Mucosa of rectum (tissue), 2 donors: ENCODE results near the gene ICA1.
A peak's percentile ranks its signal among the peaks of the same experiment; 100 is the strongest.

ENCODE experiments used
- H3K27ac ChIP-seq, 2 donors: one replicate each; pipeline ENCODE4 v1.7.0; 2013; ENCODE audit warnings: inconsistent platforms in 2 of 2, low read depth in 2 of 2, low read length in 2 of 2
- H3K27me3 ChIP-seq, 2 donors: one replicate each; pipeline ENCODE4 v1.7.0; 2013; ENCODE audit warnings: low read length in 2 of 2; ENCODE audit not compliant: control insufficient read depth in 2 of 2, insufficient read depth in 2 of 2
- H3K36me3 ChIP-seq, 2 donors: one replicate each; pipeline ENCODE4 v1.7.0; 2013; ENCODE audit warnings: low read length in 2 of 2; ENCODE audit not compliant: control insufficient read depth in 2 of 2, insufficient read depth in 2 of 2
- H3K4me1 ChIP-seq, 2 donors: one replicate each; pipeline ENCODE4 v1.7.0; 2013; ENCODE audit warnings: low read length in 2 of 2, mild to moderate bottlenecking in 1 of 2; ENCODE audit not compliant: control insufficient read depth in 2 of 2, insufficient read depth in 2 of 2
- H3K4me3 ChIP-seq, 2 donors: one replicate each; pipeline ENCODE4 v1.7.0; 2013; ENCODE audit warnings: low read length in 2 of 2
- H3K9ac ChIP-seq, 2 donors: one replicate each; pipeline ENCODE4 v1.7.0; 2013; ENCODE audit warnings: low read length in 2 of 2, low read depth in 1 of 2, mild to moderate bottlenecking in 1 of 2
- H3K9me3 ChIP-seq, 2 donors: one replicate each; pipeline ENCODE4 v1.7.0; 2013; ENCODE audit warnings: low read length in 2 of 2; ENCODE audit not compliant: control insufficient read depth in 2 of 2
- donor health status: healthy.
- donor health status: Normal muscosa, but diverticular disease.

The ICA1 gene

DNA sequence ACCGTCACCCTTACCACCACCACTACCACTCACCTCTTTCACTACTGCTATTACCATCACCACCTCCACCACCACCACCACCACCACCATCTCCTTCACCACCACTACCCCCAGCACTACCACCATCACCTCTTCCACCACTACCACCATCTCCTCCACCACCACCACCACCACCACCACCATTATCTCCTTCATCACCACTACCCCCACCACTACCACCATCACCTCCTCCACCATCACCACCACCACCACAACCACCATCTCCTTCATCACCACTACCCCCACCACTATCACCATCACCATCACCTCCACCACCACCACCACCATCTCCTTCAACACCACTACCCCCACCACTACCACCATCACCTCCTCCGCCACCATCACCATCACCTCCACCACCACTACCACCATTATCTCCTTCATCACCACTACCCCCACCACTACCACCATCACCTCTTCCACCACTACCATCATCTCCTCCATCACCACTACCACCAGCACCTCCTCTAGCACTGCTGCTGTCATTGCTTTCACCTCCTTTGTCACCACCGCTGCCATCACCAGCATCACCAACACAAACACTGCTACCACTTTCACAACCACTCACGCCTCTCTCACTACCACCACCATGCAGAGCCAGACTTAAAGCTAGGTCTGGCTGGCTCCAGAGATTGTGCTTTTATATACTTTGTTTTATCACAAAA lies 109.3 kb downstream of the ICA1 start:
- H3K9me3 ChIP-seq, result no peaks in the 10 kb centered on the region
- no peak overlapping the region for H3K4me3 ChIP-seq
- no peak overlapping the region for H3K27ac ChIP-seq
- H3K27me3 ChIP-seq, result no peaks in the 10 kb centered on the region
- no peaks in the 10 kb centered on the region for H3K4me1 ChIP-seq
- peaks cover 0 to 4% of the 10 kb centered on the region in 2 donors for H3K36me3 ChIP-seq
- H3K9ac ChIP-seq, result no peak overlapping the region

GRCh38 chr7:8151161-8151725 lies 110.7 kb downstream of the ICA1 start:
- Histone ChIP-seq H3K4me1 (no peaks in the 10 kb centered on the region), H3K27me3 (no peaks in the 10 kb centered on the region), H3K9ac (no peak overlapping the region), H3K36me3 (peaks cover 0 to 2% of the 10 kb centered on the region in 2 donors), H3K27ac (no peak overlapping the region), H3K4me3 (no peak overlapping the region), H3K9me3 (no peaks in the 10 kb centered on the region)

- H3K27me3 ChIP-seq, result no peaks in the 10 kb centered on the region
- no peak overlapping the region for H3K9ac ChIP-seq
- no peaks in the 10 kb centered on the region for H3K9me3 ChIP-seq
- H3K4me3 ChIP-seq, result no peak overlapping the region
- no peaks in the 10 kb centered on the region for H3K4me1 ChIP-seq
- no peaks in the 10 kb centered on the region for H3K36me3 ChIP-seq
- no peak overlapping the region for H3K27ac ChIP-seq
These were observed 112.7 kb downstream of the ICA1 start for GRCh38 chr7:8149222-8149621.

DNA sequence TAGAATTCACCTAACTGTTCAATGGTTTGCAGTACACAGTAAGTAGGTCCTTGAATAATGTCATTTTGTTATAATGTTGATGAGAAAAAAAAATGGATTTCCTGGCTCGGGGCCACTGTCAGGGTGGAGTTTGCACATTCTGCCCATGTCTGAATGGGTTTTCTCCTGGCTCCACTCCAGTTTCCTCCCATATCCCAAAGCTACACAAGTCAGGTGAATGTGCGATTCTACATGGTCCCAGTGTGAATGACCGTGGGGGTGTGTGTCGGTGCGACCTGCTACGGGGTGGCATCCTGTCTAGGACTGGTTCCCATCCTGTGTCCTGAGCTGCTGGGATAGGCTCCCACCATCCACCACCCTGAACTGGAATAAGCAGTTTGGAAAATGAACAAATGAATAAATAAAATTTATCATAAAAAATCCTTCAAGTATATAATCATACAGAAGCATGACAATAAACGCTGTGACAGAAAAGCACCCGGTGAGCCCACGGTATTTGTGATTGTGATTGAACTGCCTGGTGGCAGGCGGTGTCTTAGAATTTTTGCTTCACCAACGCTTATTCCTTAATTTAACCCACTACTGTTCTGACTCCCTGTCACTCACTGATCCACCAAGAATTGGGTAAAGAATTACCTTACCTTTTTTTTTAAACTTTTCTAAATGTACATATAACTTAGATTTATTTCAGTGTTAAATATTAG lies 114.1 kb downstream of the ICA1 start:
- Histone ChIP-seq H3K27me3 (no peaks in the 10 kb centered on the region), H3K4me1 (no peaks in the 10 kb centered on the region), H3K27ac (no peak overlapping the region), H3K9me3 (no peaks in the 10 kb centered on the region), H3K4me3 (no peak overlapping the region), H3K36me3 (peaks cover 0 to 5% of the 10 kb centered on the region in 2 donors), H3K9ac (no peak overlapping the region)

- no peaks in the 10 kb centered on the region for H3K9me3 ChIP-seq
- no peaks in the 10 kb centered on the region for H3K4me1 ChIP-seq
- no peaks in the 10 kb centered on the region for H3K27me3 ChIP-seq
- H3K9ac ChIP-seq, result no peak overlapping the region
- no peak overlapping the region for H3K4me3 ChIP-seq
- H3K36me3 ChIP-seq, result peaks cover 0 to 5% of the 10 kb centered on the region in 2 donors
- H3K27ac ChIP-seq, result no peak overlapping the region
These were observed 115.1 kb downstream of the ICA1 start for GRCh38 chr7:8146788-8147413.

DNA sequence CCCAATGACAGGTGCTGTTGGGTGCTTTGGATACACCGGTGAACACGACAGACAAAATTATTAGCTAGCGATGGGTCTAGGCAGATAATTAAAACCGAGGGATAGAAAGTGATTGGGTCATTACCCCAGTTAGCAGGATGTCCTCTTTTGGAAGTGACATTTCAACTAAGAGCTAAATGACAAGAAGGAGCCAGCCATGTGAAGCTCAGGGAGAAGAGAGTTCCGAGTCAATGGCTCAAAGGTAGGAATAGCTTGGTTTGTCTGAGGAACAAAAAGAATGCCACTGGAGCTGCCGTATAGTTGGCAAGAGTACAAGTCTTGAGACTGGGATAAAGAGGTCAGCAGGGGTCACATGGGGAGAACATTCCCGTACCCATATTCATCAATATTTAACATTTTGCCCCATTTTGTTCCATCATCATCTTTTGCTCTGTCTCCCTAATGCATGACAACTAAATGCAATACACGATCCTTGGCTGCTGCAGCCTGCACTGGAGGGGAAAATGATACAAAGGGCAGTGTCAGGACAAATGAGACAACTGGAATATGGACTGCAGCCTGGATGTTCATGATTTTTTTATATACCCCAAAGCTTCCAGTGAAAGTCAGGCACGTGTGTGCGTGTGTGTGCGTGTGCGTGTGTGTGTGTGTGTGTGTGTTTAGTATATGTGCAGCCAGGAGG lies 115.7 kb downstream of the ICA1 start:
- Histone ChIP-seq H3K9me3 (no peaks in the 10 kb centered on the region), H3K36me3 (peaks cover 0 to 6% of the 10 kb centered on the region in 2 donors), H3K4me3 (no peak overlapping the region), H3K4me1 (no peaks in the 10 kb centered on the region), H3K27me3 (no peaks in the 10 kb centered on the region), H3K27ac (no peak overlapping the region), H3K9ac (no peak overlapping the region)

DNA sequence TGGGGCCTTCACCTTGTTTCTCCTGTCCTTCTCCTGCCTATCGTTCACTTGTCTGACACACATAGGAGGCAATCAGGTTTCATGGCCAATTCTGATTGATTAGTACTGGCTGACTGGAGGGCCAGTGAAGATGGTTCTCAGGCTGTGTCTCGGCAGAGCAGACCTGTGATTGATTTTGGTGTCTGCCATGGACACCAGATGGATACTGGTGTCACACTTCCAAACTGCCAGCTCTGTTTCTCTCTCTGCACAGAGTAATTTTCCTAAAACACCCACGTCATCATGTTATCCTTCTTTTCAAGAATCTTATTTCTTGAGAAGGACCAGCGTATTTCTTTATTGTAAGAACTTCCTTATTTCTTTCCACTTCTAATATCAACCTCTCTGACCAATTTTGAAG lies 117.1 kb downstream of the ICA1 start:
- H3K36me3 ChIP-seq, result peaks cover 4 to 17% of the 10 kb centered on the region in 2 donors
- H3K4me1 ChIP-seq, result no peaks in the 10 kb centered on the region
- no peak overlapping the region for H3K9ac ChIP-seq
- H3K27me3 ChIP-seq, result no peaks in the 10 kb centered on the region
- no peaks in the 10 kb centered on the region for H3K9me3 ChIP-seq
- no peak overlapping the region for H3K27ac ChIP-seq
- H3K4me3 ChIP-seq, result no peak overlapping the region

- Histone ChIP-seq H3K9me3 (no peaks in the 10 kb centered on the region), H3K9ac (no peak overlapping the region), H3K4me1 (no peaks in the 10 kb centered on the region), H3K27me3 (no peaks in the 10 kb centered on the region), H3K27ac (peak overlapping the region in 1 of 2 donors; percentile 3), H3K4me3 (no peak overlapping the region), H3K36me3 (peaks cover 4 to 17% of the 10 kb centered on the region in 2 donors)
These were observed 118.7 kb downstream of the ICA1 start for GRCh38 chr7:8143151-8143874.

DNA sequence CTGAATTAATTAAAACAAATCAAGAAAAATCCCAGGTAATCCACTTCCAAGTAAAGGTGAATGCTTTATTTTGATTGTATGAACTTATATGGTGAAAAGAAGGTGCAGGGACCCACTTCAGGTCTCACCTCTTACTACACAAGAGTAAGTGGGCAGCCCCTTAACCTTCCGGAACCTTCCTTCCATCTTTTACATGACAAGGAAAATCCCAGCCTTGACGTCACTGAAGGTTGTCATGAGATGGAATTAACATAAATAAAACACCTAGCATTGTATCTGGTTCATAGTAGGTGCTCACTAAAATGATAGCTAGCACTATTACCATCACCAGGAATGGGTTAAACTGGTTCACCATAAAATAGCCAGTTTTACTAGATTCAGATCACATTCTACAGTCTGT lies 119.5 kb downstream of the ICA1 start:
- Histone ChIP-seq H3K9ac (no peak overlapping the region), H3K36me3 (peaks cover 4 to 17% of the 10 kb centered on the region in 2 donors), H3K9me3 (no peaks in the 10 kb centered on the region), H3K4me1 (no peaks in the 10 kb centered on the region), H3K4me3 (no peak overlapping the region), H3K27me3 (no peaks in the 10 kb centered on the region), H3K27ac (no peak overlapping the region)
